Measurements from ENCODE around the gene MAPKAPK3.

The MAPKAPK3 gene

DNA sequence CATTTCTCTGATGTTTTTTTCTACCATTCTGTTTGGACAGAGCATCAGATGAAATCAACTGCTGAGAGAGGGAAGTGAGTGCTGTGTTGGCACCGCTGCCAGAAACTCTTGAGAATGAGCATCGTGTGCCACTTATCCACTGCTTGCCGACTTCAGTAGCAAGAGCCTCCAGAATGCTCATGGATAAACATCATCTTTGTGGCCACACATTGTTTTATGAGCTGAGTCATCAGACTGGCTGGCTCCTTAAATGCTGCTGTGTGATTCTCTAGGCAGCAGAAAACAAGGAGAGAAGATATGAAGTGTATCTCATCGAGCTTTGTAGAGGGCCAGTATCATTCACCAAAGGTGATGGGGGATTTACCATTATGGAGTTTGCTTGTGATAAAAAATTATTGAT, 54.4 kb downstream of the MAPKAPK3 start:
- H3K4me1 ChIP-seq (ENCODE audit: insufficient read depth, insufficient read length), result peaks cover 8% of the 10 kb centered on the region
- TF ChIP-seq SUZ12 (IDR thresholded peaks at IDR 0.05; ENCODE audit: extremely low read depth, insufficient read depth, insufficient read length), result no peak
- no peaks in the 10 kb centered on the region for H3K36me3 ChIP-seq (ENCODE audit: insufficient read depth, insufficient read length, low read length)
- peaks cover 25% of the 10 kb centered on the region for H3K27me3 ChIP-seq (ENCODE audit: insufficient read depth, insufficient read length)
- no peak overlapping the region for H3K4me3 ChIP-seq (ENCODE audit: insufficient read length, low read depth)
- no peaks in the 10 kb centered on the region for H3K9me3 ChIP-seq (ENCODE audit: insufficient read depth, low read length)
- DNase-seq (ENCODE audit: low read depth, low spot score), result no peak
- no peak overlapping the region for H3K9ac ChIP-seq (ENCODE audit: insufficient read length, low read depth)

- no peaks in the 10 kb centered on the region for H3K9me3 ChIP-seq (ENCODE audit: insufficient read depth, low read length)
- H3K4me3 ChIP-seq (ENCODE audit: insufficient read length, low read depth), result no peak overlapping the region
- peaks cover 8% of the 10 kb centered on the region for H3K4me1 ChIP-seq (ENCODE audit: insufficient read depth, insufficient read length)
- TF ChIP-seq SUZ12 (IDR thresholded peaks at IDR 0.05; ENCODE audit: extremely low read depth, insufficient read depth, insufficient read length), result no peak
- TF ChIP-seq YY1 (IDR thresholded peaks at IDR 0.05; ENCODE audit: insufficient read depth, insufficient read length), result no peak
- no peak for TF ChIP-seq ZNF274 (IDR thresholded peaks at IDR 0.05; ENCODE audit: low read depth, low read length)
- H3K27me3 ChIP-seq (ENCODE audit: insufficient read depth, insufficient read length), result peaks cover 25% of the 10 kb centered on the region
- H3K36me3 ChIP-seq (ENCODE audit: insufficient read depth, insufficient read length, low read length), result no peaks in the 10 kb centered on the region
- H3K9ac ChIP-seq (ENCODE audit: insufficient read length, low read depth), result no peak overlapping the region
- DNase-seq (ENCODE audit: low read depth, low spot score), result no peak
Observed at GRCh38 chr3:50672656-50673055, 55.7 kb downstream of the MAPKAPK3 start.

DNA sequence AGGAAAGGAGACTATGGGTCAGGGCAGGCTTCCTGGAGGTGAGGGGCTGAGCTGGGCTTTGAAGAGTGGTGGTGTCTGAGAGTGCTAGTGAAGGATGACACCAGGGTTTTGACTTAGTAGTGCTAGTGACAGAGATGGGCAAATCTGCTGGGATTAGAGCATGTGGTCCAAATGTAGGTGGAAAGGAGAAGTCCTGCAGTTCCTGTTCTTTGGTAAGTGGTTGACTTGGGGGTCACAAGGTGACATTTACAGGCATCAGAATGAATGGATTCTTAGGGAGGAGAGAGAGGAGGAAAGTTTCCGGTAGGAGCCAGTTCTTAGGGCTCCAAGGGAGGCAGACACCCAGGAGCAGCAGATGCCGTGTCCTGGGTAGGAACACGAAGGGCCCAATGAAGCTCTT, 57.0 kb downstream of the MAPKAPK3 start:
- no peak for TF ChIP-seq YY1 (IDR thresholded peaks at IDR 0.05; ENCODE audit: insufficient read depth, insufficient read length)
- DNase-seq (ENCODE audit: low read depth, low spot score), result no peak
- H3K9ac ChIP-seq (ENCODE audit: insufficient read length, low read depth), result peak overlapping the region; percentile 85
- peaks cover 8% of the 10 kb centered on the region for H3K4me1 ChIP-seq (ENCODE audit: insufficient read depth, insufficient read length)
- no peaks in the 10 kb centered on the region for H3K9me3 ChIP-seq (ENCODE audit: insufficient read depth, low read length)
- H3K36me3 ChIP-seq (ENCODE audit: insufficient read depth, insufficient read length, low read length), result no peaks in the 10 kb centered on the region
- peak overlapping the region; percentile 76 for H3K4me3 ChIP-seq (ENCODE audit: insufficient read length, low read depth)
- peaks cover 25% of the 10 kb centered on the region for H3K27me3 ChIP-seq (ENCODE audit: insufficient read depth, insufficient read length)

GRCh38 chr3:50674349-50675178, 57.6 kb downstream of the MAPKAPK3 start, which contains the start of gene DOCK3:
DOCK3 (plus strand) TSS chr3:50674927; CDS start chr3:50675264, 337 bp downstream.
- Histone ChIP-seq H3K4me1 (ENCODE audit: insufficient read depth, insufficient read length) (peaks cover 8% of the 10 kb centered on the region), H3K4me3 (ENCODE audit: insufficient read length, low read depth) (peak within 1 kb of the TSS; percentile 76), H3K9me3 (ENCODE audit: insufficient read depth, low read length) (no peaks in the 10 kb centered on the region), H3K36me3 (ENCODE audit: insufficient read depth, insufficient read length, low read length) (no peaks in the 10 kb centered on the region), H3K27me3 (ENCODE audit: insufficient read depth, insufficient read length) (peaks cover 25% of the 10 kb centered on the region), H3K9ac (ENCODE audit: insufficient read length, low read depth) (peak within 1 kb of the TSS; percentile 85)
- peak; percentile 42 for DNase-seq (ENCODE audit: low read depth, low spot score)
- no peak for TF ChIP-seq YY1 (IDR thresholded peaks at IDR 0.05; ENCODE audit: insufficient read depth, insufficient read length)
- no peak for TF ChIP-seq SUZ12 (IDR thresholded peaks at IDR 0.05; ENCODE audit: extremely low read depth, insufficient read depth, insufficient read length)
- TF ChIP-seq ZNF274 (IDR thresholded peaks at IDR 0.05; ENCODE audit: low read depth, low read length), result no peak

DNA sequence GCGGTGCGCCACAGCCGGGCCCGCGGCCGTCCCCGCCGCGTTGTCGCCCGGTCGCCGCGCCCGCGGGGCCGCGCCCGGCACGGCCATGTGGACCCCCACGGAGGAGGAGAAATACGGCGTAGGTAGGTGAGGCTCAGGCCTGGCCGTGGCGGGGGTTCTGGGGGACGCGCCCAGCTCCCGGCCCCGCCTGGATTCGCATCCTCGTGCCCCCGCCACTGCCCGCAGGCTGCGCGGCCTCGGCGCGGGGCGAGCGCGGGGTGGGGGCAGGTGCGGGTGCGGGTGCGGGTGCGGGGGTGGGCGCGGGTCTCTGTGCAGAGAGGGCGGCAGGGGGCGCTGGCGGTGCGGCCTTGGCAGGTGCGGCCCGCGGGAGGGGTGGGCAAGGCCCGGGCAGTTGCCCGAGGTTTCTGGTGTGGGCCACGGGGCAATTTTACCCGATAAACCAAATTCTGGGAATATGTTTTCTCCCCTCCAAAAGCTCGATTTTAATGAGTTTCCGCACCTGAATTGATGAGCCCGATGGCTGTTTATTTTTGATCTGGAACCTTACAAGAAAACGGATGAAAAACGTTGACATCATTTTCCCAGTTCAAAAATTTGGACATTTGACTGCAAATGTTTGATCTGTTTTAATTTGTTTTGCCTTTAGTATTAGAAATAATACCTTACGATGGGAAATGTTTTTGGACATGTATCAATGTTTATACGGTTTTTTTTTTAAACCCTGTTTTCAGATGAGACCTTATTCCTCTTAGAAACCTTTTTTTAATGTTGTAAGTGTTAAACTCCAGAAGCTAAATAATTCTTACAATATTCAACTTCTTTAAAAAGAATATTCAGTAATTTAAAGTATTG, 58.5 kb downstream of the MAPKAPK3 start:
- H3K4me3 ChIP-seq (ENCODE audit: insufficient read length, low read depth), result peak overlapping the region; percentile 76

DNA sequence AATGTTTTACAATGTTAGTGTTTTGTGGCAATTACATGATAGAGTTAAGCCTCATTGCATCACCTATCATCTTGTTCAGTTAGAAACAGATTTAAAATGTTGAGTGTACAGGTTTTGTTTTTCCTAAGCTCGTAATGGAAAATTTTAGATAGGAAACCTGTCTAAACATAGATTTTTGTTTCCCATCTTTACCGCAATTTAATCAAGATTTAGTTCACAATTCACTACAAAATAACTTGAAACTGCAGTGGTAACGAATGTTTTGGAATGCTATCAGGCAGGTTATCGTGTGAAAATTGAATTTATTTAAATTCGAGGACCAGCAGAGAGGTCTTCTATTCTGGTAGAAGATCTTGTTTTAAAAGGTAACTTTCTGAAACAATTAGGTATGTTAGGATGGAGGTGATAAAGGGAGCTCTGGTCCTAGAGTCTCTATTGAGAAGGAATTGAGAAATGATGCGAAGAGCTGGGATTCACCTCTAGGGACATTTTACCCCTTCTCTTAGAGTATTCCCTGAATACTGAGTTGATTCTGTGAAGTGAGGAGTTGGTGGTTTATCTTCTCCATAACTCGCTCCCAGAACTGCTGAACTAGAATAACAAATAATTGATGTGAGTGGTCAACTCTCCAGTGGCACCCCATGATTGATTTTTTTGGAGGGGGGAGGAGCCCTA, 59.2 kb downstream of the MAPKAPK3 start:
- Histone ChIP-seq H3K27me3 (ENCODE audit: insufficient read depth, insufficient read length) (peaks cover 25% of the 10 kb centered on the region), H3K4me3 (ENCODE audit: insufficient read length, low read depth) (peak overlapping the region; percentile 76), H3K9me3 (ENCODE audit: insufficient read depth, low read length) (no peaks in the 10 kb centered on the region), H3K4me1 (ENCODE audit: insufficient read depth, insufficient read length) (peaks cover 8% of the 10 kb centered on the region), H3K9ac (ENCODE audit: insufficient read length, low read depth) (no peak overlapping the region), H3K36me3 (ENCODE audit: insufficient read depth, insufficient read length, low read length) (no peaks in the 10 kb centered on the region)
- TF ChIP-seq YY1 (IDR thresholded peaks at IDR 0.05; ENCODE audit: insufficient read depth, insufficient read length), result no peak
- TF ChIP-seq SUZ12 (IDR thresholded peaks at IDR 0.05; ENCODE audit: extremely low read depth, insufficient read depth, insufficient read length), result no peak
- no peak for TF ChIP-seq ZNF274 (IDR thresholded peaks at IDR 0.05; ENCODE audit: low read depth, low read length)
- DNase-seq (ENCODE audit: low read depth, low spot score), result no peak

More for the DNA sequence above, 58.5 kb downstream of the MAPKAPK3 start:
- H3K36me3 ChIP-seq (ENCODE audit: insufficient read depth, insufficient read length, low read length), result no peaks in the 10 kb centered on the region
- no peak for TF ChIP-seq SUZ12 (IDR thresholded peaks at IDR 0.05; ENCODE audit: extremely low read depth, insufficient read depth, insufficient read length)
- TF ChIP-seq ZNF274 (IDR thresholded peaks at IDR 0.05; ENCODE audit: low read depth, low read length), result no peak
- TF ChIP-seq YY1 (IDR thresholded peaks at IDR 0.05; ENCODE audit: insufficient read depth, insufficient read length), result no peak
- peaks cover 8% of the 10 kb centered on the region for H3K4me1 ChIP-seq (ENCODE audit: insufficient read depth, insufficient read length)
- peak; percentile 46 for DNase-seq (ENCODE audit: low read depth, low spot score)
- no peaks in the 10 kb centered on the region for H3K9me3 ChIP-seq (ENCODE audit: insufficient read depth, low read length)
- H3K9ac ChIP-seq (ENCODE audit: insufficient read length, low read depth), result peak overlapping the region; percentile 85
- H3K27me3 ChIP-seq (ENCODE audit: insufficient read depth, insufficient read length), result peaks cover 25% of the 10 kb centered on the region
